Left lung (tissue), 10 donors: ENCODE results near the gene DENND1A. TPM values are rescaled to one million over a fixed set of nuclear protein-coding genes. Genes with fewer than 3 reads are reported as not detected.
A peak's percentile ranks its signal among the peaks of the same experiment; 100 is the strongest.

Experiments
- ATAC-seq: fragments of 200-7000 bp; cut with Tn5 transposase; one replicate; pipeline ENCODE4 v1.9.1; 2020; ENCODE audit warnings: moderate library complexity
- DNase-seq, 4 donors: peaks; one replicate each; pipeline ENCODE4 v3.0.0-alpha.2; 2013 to 2020
- H3K27ac ChIP-seq, 2 donors: fragments of 200-600 bp; sonication (generic) in 1 of 2; one replicate each; pipeline versions ENCODE4 v1.5.0 to v1.8.0; 2020 to 2021
- H3K27me3 ChIP-seq, 2 donors: fragments of 200-600 bp; sonication (generic) in 1 of 2; one replicate each; pipeline versions ENCODE4 v1.5.0 to v1.8.0; 2020 to 2021
- H3K36me3 ChIP-seq, 2 donors: fragments of 200-600 bp; sonication (generic) in 1 of 2; one replicate each; pipeline versions ENCODE4 v1.5.0 to v1.8.0; 2020 to 2021
- H3K4me1 ChIP-seq, 2 donors: fragments of 200-600 bp; one replicate each; pipeline ENCODE4 v1.8.0; 2021
- H3K4me3 ChIP-seq, 2 donors: fragments of 200-600 bp; sonication (generic) in 1 of 2; one replicate each; pipeline versions ENCODE4 v1.5.0 to v1.8.0; 2020 to 2021; ENCODE audit warnings: mild to moderate bottlenecking in 1 of 2
- H3K9me3 ChIP-seq, 2 donors: fragments of 200-600 bp; sonication (generic) in 1 of 2; one replicate each; pipeline versions ENCODE4 v1.5.0 to v1.8.0; 2020 to 2021
- intact Hi-C, 2 donors: fragments of 100-400 bp; cut with DNase I; formaldehyde crosslinking; loops; one replicate each; pipeline versions ENCODE4 v1.11.2 to v1.14.2; 2022
- polyA plus RNA-seq, 6 donors: library from polyadenylated mRNA; unstranded; fragments of 120-200 nt; gene quantifications; one replicate each; pipeline ENCODE4 v1.2.1, GENCODE V29; 2013; ENCODE audit not compliant: insufficient read length in 6 of 6
- total RNA-seq, 2 donors: library from RNA; stranded (reverse); fragmentation: NEBNext Ultra II Directional; extraction: Animal tissue kit (Norgen Biotek cat#: 25700); gene quantifications; one replicate each; pipeline ENCODE4 v1.2.1, GENCODE V29; 2021
- TF ChIP-seq, protein P1 (sequence below), 2 donors: fragments of 200-600 bp; sonication (generic) in 1 of 2; IDR thresholded peaks; one replicate each; pipeline versions ENCODE4 v1.5.0 to v1.8.0; 2021; ENCODE audit warnings: antibody characterized with exemption in 2 of 2
- donor health status: DM: no; HTN: yes; CAD: no.
- donor health status: DM: no; HTN: no; CAD: no.

The DENND1A gene
- total and polyA plus RNA-seq, 8 donors = 8.3 to 23.2 (median 9.7) TPM

DNA sequence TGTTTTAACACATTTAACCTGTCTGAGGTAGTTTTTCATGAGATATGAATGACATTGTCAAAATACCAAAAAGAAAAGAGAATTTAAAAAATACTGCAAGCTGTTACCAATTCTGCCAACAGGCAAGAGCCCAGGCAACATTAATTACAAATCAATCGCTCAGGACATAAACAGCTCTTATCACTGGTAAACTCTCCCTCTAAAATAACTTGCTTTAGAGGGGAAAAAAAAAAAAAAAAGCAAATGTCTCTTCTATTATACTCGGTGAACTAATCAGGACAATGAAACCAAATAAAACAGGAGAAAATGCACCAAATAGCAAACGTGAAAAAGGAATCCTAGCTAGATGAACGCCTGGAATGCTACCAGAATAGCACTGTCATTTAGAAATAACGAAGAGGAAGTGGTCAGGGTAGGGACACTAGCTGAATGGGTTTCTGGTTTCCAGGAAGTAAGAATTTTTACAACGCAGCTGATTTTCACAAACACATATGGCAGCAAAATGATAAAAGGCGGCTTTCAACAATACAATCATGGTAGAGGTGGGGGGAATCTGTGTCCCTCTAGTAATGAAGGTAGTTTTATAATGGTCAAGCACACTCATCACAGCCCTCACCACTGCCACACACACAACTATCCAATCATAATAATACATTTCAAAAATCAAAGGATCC is 94.9 kb downstream of the DENND1A start:
- H3K4me1 ChIP-seq = peaks cover 0 to 28% of the 10 kb centered on the region in 2 donors
- H3K4me3 ChIP-seq = peak overlapping the region in 1 of 2 donors; percentile 4
- H3K27ac ChIP-seq = peak overlapping the region in 1 of 2 donors; percentile 84
- no peaks in the 10 kb centered on the region for H3K9me3 ChIP-seq
- TF ChIP-seq, protein P1, sequence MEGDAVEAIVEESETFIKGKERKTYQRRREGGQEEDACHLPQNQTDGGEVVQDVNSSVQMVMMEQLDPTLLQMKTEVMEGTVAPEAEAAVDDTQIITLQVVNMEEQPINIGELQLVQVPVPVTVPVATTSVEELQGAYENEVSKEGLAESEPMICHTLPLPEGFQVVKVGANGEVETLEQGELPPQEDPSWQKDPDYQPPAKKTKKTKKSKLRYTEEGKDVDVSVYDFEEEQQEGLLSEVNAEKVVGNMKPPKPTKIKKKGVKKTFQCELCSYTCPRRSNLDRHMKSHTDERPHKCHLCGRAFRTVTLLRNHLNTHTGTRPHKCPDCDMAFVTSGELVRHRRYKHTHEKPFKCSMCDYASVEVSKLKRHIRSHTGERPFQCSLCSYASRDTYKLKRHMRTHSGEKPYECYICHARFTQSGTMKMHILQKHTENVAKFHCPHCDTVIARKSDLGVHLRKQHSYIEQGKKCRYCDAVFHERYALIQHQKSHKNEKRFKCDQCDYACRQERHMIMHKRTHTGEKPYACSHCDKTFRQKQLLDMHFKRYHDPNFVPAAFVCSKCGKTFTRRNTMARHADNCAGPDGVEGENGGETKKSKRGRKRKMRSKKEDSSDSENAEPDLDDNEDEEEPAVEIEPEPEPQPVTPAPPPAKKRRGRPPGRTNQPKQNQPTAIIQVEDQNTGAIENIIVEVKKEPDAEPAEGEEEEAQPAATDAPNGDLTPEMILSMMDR (IDR thresholded peaks at IDR 0.05) = no peak
- ATAC-seq (peak; percentile 69), DNase-seq (peak in 2 of 4 donors; percentile 15 to 27)
- H3K27me3 ChIP-seq = no peaks in the 10 kb centered on the region
- intact Hi-C loops = no loop called here
- H3K36me3 ChIP-seq = no peaks in the 10 kb centered on the region

DNA sequence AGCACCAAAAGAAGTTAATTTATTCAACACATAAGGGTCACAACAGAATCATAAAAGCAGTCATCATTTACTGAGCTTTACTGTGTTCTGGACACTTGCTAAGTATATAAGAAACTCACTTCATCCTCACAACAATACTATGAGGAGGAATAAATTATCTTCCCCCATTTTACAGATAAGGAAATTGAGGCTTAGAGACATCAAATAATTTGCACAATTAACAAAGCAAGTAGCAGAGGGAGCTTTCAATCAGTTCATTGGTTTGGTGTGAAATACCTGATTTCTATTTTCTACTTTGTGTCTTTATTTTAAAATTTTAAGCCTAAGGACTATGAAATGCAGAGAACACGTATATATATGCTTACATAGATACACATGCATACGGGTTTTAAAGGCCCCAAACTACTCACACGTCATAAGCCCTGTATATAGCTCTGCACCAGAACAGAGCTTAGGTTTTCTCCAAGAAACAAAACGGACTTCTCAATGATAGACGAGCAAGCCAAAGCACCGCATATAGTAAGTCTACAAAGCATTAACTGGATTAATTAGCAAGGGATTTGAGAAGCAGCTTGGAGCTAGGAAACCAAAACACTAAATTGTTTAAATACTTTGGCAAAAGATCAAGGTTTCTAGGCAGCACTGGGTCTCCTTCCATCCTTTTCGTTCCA is 95.6 kb downstream of the DENND1A start:
- Histone ChIP-seq H3K36me3 (no peaks in the 10 kb centered on the region), H3K9me3 (peaks cover 0 to 6% of the 10 kb centered on the region in 2 donors), H3K4me3 (no peak overlapping the region), H3K4me1 (peaks cover 0 to 28% of the 10 kb centered on the region in 2 donors), H3K27me3 (no peaks in the 10 kb centered on the region), H3K27ac (peak overlapping the region in 1 of 2 donors; percentile 84)
- DNase-seq (peak in 2 of 4 donors; percentile 4 to 7), ATAC-seq (no peak)
- intact Hi-C loops = no loop called here
- TF ChIP-seq, protein P1 (IDR thresholded peaks at IDR 0.05) = no peak

DNA sequence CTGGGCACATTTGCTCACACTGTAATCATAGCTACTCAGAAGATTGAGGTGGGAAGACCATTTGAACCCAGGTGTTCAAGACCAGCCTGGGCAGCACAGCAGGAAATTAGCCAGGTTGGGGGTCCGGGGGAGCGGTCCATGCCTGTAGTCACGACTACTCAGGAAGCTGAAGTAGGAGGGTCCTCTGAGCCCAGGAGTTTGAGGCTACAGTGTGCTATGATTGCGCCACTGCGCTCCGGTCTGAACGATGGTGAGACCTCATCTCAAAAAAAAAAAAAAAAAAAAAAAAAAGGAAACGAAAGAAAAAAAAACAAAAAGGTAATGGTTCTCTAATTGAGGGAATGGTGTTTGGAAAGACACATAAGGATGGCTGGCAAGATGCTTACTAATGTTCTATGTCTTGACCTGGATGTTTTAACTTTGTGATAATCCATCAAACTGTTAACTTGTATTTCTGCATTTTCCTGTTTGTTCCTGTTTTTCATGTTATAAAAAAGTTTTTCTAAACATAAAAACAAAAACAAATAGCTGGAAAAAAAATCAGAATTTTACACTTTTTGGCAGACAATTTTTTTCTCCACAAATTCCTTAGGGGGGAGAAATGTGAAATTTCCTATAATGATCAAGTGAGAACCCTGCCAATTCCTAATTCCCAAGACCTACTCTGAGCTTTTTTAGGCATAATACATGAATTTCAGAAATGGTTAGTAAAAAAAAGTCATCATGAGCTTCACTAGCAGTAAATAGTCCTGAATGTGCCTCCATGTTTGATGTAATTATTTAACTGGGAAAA is 96.9 kb downstream of the DENND1A start:
- TF ChIP-seq, protein P1 (IDR thresholded peaks at IDR 0.05) = no peak
- Histone ChIP-seq H3K27ac (no peak overlapping the region), H3K36me3 (no peaks in the 10 kb centered on the region), H3K4me1 (peaks cover 0 to 28% of the 10 kb centered on the region in 2 donors), H3K27me3 (no peaks in the 10 kb centered on the region), H3K9me3 (peaks cover 7 to 19% of the 10 kb centered on the region in 2 donors), H3K4me3 (no peak overlapping the region)
- ATAC-seq = no peak
- DNase-seq = peak in 1 of 4 donors; percentile 80
- intact Hi-C loops = no loop called here

DNA sequence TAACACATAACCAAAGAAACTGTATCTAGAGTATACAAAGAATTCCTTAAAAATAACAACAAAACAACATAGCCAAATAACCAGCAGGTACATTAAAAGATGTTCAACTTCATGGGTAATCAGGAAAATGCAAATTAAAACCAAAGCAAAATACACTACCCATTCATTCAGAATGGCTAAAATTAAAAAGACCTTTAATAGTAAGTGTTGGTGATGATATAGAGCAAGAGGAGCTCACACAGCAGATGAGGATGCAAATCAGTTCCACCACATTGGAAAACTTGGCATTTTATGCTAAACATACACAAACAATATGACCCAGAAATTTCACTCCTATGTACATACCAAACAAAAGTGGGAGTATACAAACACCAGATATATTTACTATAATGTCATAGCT is 97.8 kb downstream of the DENND1A start:
- TF ChIP-seq, protein P1 (IDR thresholded peaks at IDR 0.05) = no peak
- H3K9me3 ChIP-seq = peaks cover 7 to 26% of the 10 kb centered on the region in 2 donors
- intact Hi-C loops = no loop called here
- H3K27ac ChIP-seq = no peak overlapping the region
- no peak overlapping the region for H3K4me3 ChIP-seq
- ATAC-seq = no peak
- H3K4me1 ChIP-seq = peaks cover 0 to 28% of the 10 kb centered on the region in 2 donors
- DNase-seq = no peak
- H3K36me3 ChIP-seq = no peaks in the 10 kb centered on the region
- no peaks in the 10 kb centered on the region for H3K27me3 ChIP-seq

DNA sequence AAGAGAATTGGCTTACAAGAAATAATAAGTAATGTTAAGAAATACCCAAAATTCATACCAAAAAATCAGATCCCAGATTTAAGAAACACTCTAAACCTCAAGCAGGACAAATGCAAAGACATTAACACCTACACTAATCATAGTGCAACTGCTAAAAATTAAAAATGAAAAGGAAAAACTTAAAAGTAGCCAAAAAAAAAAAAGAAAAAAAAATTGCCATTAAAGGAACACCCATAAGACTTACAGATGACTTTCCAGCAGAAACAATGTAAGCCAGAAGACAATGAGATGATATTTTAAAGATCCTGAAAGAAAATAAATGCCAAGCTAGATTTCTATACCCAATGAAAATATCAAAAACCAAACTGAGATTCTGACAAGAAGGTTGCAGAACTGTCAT is 101.5 kb downstream of the DENND1A start:
- no peak for ATAC-seq
- no peaks in the 10 kb centered on the region for H3K36me3 ChIP-seq
- no peaks in the 10 kb centered on the region for H3K27me3 ChIP-seq
- peaks cover 7 to 26% of the 10 kb centered on the region in 2 donors for H3K9me3 ChIP-seq
- intact Hi-C loops = no loop called here
- no peak overlapping the region for H3K27ac ChIP-seq
- peaks cover 0 to 5% of the 10 kb centered on the region in 2 donors for H3K4me1 ChIP-seq
- H3K4me3 ChIP-seq = no peak overlapping the region
- DNase-seq = no peak
- TF ChIP-seq, protein P1 (IDR thresholded peaks at IDR 0.05) = no peak
